Common myeloid progenitor, CD34-positive (primary cell): ENCODE data around the gene GAGE2A.

ENCODE experiments used
- CTCF ChIA-PET: fragments of 350-600 bp; sonication (Branson Sonifier 250); formaldehyde crosslinking; loops from one replicate; lab custom pipeline; 2021; ENCODE audit warnings: antibody characterized with exemption; lab: Charles Lee
- POLR2A ChIA-PET: fragments of 350-600 bp; sonication (Branson Sonifier 250); formaldehyde crosslinking; loops from one replicate; lab custom pipeline; 2021; ENCODE audit warnings: antibody characterized with exemption; lab: Charles Lee
- DNase-seq, 3 donors: peaks; one replicate each; pipeline versions ENCODE4 v3.0.0 to v3.0.0-alpha.2; 2013
- H3K27ac ChIP-seq, 2 experiments: 1 replicate in 1 of 2; 2 replicates in 1 of 2; pipeline ENCODE4 v1.7.0; 2013; ENCODE audit warnings: inconsistent platforms in 2 of 2, low read length in 2 of 2, mild to moderate bottlenecking in 2 of 2, low read depth in 1 of 2, moderate library complexity in 1 of 2; ENCODE audit not compliant: severe bottlenecking in 2 of 2, insufficient read depth in 1 of 2, poor library complexity in 1 of 2
- H3K27me3 ChIP-seq, 5 experiments: replicated peaks in 2 of 5; 1 replicate in 3 of 5; 2 replicates in 2 of 5; pipeline versions ENCODE4 v1.6.1 to v1.7.0; 2013; ENCODE audit warnings: low read length in 4 of 5, mild to moderate bottlenecking in 2 of 5, moderate library complexity in 2 of 5, inconsistent platforms in 1 of 5; ENCODE audit not compliant: insufficient read depth in 5 of 5, control insufficient read depth in 4 of 5
- H3K36me3 ChIP-seq, 4 experiments: 1 replicate in 2 of 4; 2 replicates in 2 of 4; pipeline versions ENCODE4 v1.6.1 to v1.7.0; 2013; ENCODE audit warnings: low read length in 3 of 4, control low read depth in 1 of 4, mild to moderate bottlenecking in 1 of 4; ENCODE audit not compliant: control insufficient read depth in 4 of 4, insufficient read depth in 4 of 4
- H3K4me1 ChIP-seq, 4 experiments: 1 replicate in 3 of 4; 2 replicates in 1 of 4; pipeline versions ENCODE4 v1.6.1 to v1.7.1; 2013; ENCODE audit warnings: low read length in 3 of 4, mild to moderate bottlenecking in 3 of 4, control low read depth in 1 of 4, inconsistent platforms in 1 of 4, moderate library complexity in 1 of 4; ENCODE audit not compliant: control insufficient read depth in 4 of 4, insufficient read depth in 4 of 4; ENCODE audit errors: control extremely low read depth in 1 of 4
- H3K4me3 ChIP-seq, 7 experiments: 1 replicate in 4 of 7; 2 replicates in 3 of 7; pipeline versions ENCODE4 v1.5.1 to v1.7.0; 2013; ENCODE audit warnings: mild to moderate bottlenecking in 7 of 7, low read length in 6 of 7, moderate library complexity in 6 of 7, inconsistent platforms in 2 of 7, low read depth in 2 of 7, control low read depth in 1 of 7; ENCODE audit not compliant: insufficient read depth in 4 of 7, control insufficient read depth in 1 of 7; ENCODE audit errors: extremely low read depth in 1 of 7
- H3K9me3 ChIP-seq, 5 experiments: 1 replicate in 4 of 5; 2 replicates in 1 of 5; pipeline versions ENCODE4 v1.6.1 to v1.7.1; 2013; ENCODE audit warnings: low read length in 4 of 5, mild to moderate bottlenecking in 2 of 5, inconsistent platforms in 1 of 5, low read depth in 1 of 5, moderate library complexity in 1 of 5; ENCODE audit not compliant: control insufficient read depth in 4 of 5, insufficient read depth in 2 of 5; ENCODE audit errors: control extremely low read depth in 1 of 5
- WGBS: methylation state at CpG from one replicate; pipeline ENCODE4 v1.1.5; 2013; ENCODE audit not compliant: insufficient coverage; 5-methylcytosine and 5-hydroxymethylcytosine counted together

GAGE2A gene

GRCh38 chrX:49644991-49645637, 55.8 kb downstream of the GAGE2A start:
- CTCF ChIA-PET = no interaction called here
- POLR2A ChIA-PET = no interaction called here
- 86% methylated on average over 7 of the region's 8 CpGs for WGBS

More at GRCh38 chrX:49644991-49645637, 55.8 kb downstream of the GAGE2A start:
- no peaks in the 10 kb centered on the region for H3K9me3 ChIP-seq
- no peaks in the 10 kb centered on the region for H3K36me3 ChIP-seq
- no peak overlapping the region for H3K27ac ChIP-seq
- peaks cover 0 to 10% (median 0%) of the 10 kb centered on the region in 5 experiments for H3K27me3 ChIP-seq
- no peak for DNase-seq
- H3K4me1 ChIP-seq = no peaks in the 10 kb centered on the region
- no peak overlapping the region for H3K4me3 ChIP-seq
